HepG2 (cell line): Measurements from ENCODE around the gene NELFCD. TPM values are rescaled to one million over a fixed set of nuclear protein-coding genes. Genes with fewer than 3 reads are reported as not detected.

Experiments used
- MAFF ChIP-seq: IDR thresholded peaks from 2 replicates; pipeline ENCODE4 v1.6.1; 2011; ENCODE audit warnings: low read depth, low read length, improper control_type of control experiment
- NFE2L2 ChIP-seq: fragments of 150-350 bp; IDR thresholded peaks from 2 replicates; pipeline ENCODE4 v1.6.1; 2014; ENCODE audit warnings: low read length
- THAP7 ChIP-seq: sonication (generic); formaldehyde crosslinking; IDR thresholded peaks from 2 replicates; pipeline ENCODE4 v1.8.1; 2023; ENCODE audit warnings: mild to moderate bottlenecking, missing genetic modification reagents
- ZBTB44 ChIP-seq: sonication (generic); formaldehyde crosslinking; IDR thresholded peaks from 2 replicates; pipeline ENCODE4 v1.4.0; 2020; ENCODE audit warnings: missing genetic modification reagents
- ZNF124 ChIP-seq: sonication (generic); formaldehyde crosslinking; IDR thresholded peaks from 2 replicates; pipeline ENCODE4 v1.4.0; 2020; ENCODE audit warnings: missing genetic modification reagents
- ZNF17 ChIP-seq: sonication (generic); formaldehyde crosslinking; IDR thresholded peaks from 2 replicates; pipeline ENCODE4 v1.5.0; 2020; ENCODE audit warnings: mild to moderate bottlenecking, missing genetic modification reagents
- ZNF44 ChIP-seq: sonication (generic); formaldehyde crosslinking; IDR thresholded peaks from 2 replicates; pipeline ENCODE4 v1.5.1; 2020; ENCODE audit warnings: mild to moderate bottlenecking, missing genetic modification reagents
- ZNF720 ChIP-seq: sonication (generic); formaldehyde crosslinking; IDR thresholded peaks from 2 replicates; pipeline ENCODE4 v1.4.0; 2020; ENCODE audit warnings: missing genetic modification reagents
- ZNF790 ChIP-seq: sonication (generic); formaldehyde crosslinking; IDR thresholded peaks from 2 replicates; pipeline ENCODE4 v1.8.0; 2022; ENCODE audit warnings: missing genetic modification reagents, mild to moderate bottlenecking, borderline replicate concordance
- polyA plus RNA-seq, 8 experiments: library from polyadenylated mRNA; depleted of rRNA in 3 of 8; stranded (reverse) in 7 of 8; unstranded in 1 of 8; fragments of >200 nt; fragmentation: Illumina TruSeq in 4 of 8; extraction: Trizol in 4 of 8; gene quantifications; 2 replicates each; pipeline versions ENCODE4 v1.2.1 to v1.2.3, GENCODE V29; 2011 to 2016; ENCODE audit warnings: low read depth in 4 of 8, missing spikeins in 1 of 8, mixed read lengths in 1 of 8; ENCODE audit not compliant: insufficient read depth in 1 of 8
- total RNA-seq, 5 experiments: library from RNA; depleted of rRNA; stranded (reverse); fragments of >200 nt; fragmentation: Illumina TruSeq; extraction: Trizol; gene quantifications; 2 replicates each; pipeline ENCODE4 v1.2.3, GENCODE V29; 2016; ENCODE audit warnings: low read depth in 1 of 5
- TF ChIP-seq, protein P1 (sequence below): sonication (generic); formaldehyde crosslinking; IDR thresholded peaks from 2 replicates; pipeline ENCODE4 v1.4.0; 2020; ENCODE audit warnings: mild to moderate bottlenecking, missing genetic modification reagents
- TF ChIP-seq, protein P2 (sequence below): sonication (generic); formaldehyde crosslinking; IDR thresholded peaks from 2 replicates; pipeline ENCODE4 v1.5.0; 2020; ENCODE audit warnings: missing genetic modification reagents
- TF ChIP-seq, protein P3 (sequence below), 2 experiments: fragments of 450-650 bp in 1 of 2; sonication (generic) in 1 of 2; formaldehyde crosslinking in 1 of 2; IDR thresholded peaks; 2 replicates each; pipeline versions ENCODE4 v1.6.1 to v1.8.0; 2016 to 2022; ENCODE audit warnings: antibody characterized with exemption in 1 of 2, mild to moderate bottlenecking in 1 of 2, missing genetic modification reagents in 1 of 2

The NELFCD gene
- total and polyA plus RNA-seq, 2 of the 13 experiments (the other 11 are each of a cell fraction or from before 2014, with no cell fraction given): 159 to 203 TPM

GRCh38 chr20:58981628-58982364 lies 740 bp downstream of the NELFCD start (continued):
- TF ChIP-seq, protein P1, sequence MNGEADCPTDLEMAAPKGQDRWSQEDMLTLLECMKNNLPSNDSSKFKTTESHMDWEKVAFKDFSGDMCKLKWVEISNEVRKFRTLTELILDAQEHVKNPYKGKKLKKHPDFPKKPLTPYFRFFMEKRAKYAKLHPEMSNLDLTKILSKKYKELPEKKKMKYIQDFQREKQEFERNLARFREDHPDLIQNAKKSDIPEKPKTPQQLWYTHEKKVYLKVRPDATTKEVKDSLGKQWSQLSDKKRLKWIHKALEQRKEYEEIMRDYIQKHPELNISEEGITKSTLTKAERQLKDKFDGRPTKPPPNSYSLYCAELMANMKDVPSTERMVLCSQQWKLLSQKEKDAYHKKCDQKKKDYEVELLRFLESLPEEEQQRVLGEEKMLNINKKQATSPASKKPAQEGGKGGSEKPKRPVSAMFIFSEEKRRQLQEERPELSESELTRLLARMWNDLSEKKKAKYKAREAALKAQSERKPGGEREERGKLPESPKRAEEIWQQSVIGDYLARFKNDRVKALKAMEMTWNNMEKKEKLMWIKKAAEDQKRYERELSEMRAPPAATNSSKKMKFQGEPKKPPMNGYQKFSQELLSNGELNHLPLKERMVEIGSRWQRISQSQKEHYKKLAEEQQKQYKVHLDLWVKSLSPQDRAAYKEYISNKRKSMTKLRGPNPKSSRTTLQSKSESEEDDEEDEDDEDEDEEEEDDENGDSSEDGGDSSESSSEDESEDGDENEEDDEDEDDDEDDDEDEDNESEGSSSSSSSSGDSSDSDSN (CRISPR knock-in tag): peak; percentile 17
- TF ChIP-seq ZNF790 (CRISPR knock-in tag) (no peak), NFE2L2 (no peak), ZNF720 (CRISPR knock-in tag) (no peak), ZNF17 (CRISPR knock-in tag) (no peak), THAP7 (CRISPR knock-in tag) (0 out of 2 replicates have a peak, but pooled peaks have one; percentile 13), ZNF44 (CRISPR knock-in tag) (no peak), ZNF124 (0 out of 2 replicates have a peak, but pooled peaks have one; percentile 49), MAFF (no peak), ZBTB44 (no peak)
- TF ChIP-seq, protein P2, sequence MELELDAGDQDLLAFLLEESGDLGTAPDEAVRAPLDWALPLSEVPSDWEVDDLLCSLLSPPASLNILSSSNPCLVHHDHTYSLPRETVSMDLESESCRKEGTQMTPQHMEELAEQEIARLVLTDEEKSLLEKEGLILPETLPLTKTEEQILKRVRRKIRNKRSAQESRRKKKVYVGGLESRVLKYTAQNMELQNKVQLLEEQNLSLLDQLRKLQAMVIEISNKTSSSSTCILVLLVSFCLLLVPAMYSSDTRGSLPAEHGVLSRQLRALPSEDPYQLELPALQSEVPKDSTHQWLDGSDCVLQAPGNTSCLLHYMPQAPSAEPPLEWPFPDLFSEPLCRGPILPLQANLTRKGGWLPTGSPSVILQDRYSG: no peak
- TF ChIP-seq, protein P3, sequence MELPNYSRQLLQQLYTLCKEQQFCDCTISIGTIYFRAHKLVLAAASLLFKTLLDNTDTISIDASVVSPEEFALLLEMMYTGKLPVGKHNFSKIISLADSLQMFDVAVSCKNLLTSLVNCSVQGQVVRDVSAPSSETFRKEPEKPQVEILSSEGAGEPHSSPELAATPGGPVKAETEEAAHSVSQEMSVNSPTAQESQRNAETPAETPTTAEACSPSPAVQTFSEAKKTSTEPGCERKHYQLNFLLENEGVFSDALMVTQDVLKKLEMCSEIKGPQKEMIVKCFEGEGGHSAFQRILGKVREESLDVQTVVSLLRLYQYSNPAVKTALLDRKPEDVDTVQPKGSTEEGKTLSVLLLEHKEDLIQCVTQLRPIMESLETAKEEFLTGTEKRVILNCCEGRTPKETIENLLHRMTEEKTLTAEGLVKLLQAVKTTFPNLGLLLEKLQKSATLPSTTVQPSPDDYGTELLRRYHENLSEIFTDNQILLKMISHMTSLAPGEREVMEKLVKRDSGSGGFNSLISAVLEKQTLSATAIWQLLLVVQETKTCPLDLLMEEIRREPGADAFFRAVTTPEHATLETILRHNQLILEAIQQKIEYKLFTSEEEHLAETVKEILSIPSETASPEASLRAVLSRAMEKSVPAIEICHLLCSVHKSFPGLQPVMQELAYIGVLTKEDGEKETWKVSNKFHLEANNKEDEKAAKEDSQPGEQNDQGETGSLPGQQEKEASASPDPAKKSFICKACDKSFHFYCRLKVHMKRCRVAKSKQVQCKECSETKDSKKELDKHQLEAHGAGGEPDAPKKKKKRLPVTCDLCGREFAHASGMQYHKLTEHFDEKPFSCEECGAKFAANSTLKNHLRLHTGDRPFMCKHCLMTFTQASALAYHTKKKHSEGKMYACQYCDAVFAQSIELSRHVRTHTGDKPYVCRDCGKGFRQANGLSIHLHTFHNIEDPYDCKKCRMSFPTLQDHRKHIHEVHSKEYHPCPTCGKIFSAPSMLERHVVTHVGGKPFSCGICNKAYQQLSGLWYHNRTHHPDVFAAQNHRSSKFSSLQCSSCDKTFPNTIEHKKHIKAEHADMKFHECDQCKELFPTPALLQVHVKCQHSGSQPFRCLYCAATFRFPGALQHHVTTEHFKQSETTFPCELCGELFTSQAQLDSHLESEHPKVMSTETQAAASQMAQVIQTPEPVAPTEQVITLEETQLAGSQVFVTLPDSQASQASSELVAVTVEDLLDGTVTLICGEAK (IDR thresholded peaks at IDR 0.05): no peak
- TF ChIP-seq, protein P3 (CRISPR knock-in tag; IDR thresholded peaks at IDR 0.05): peak; percentile 33; the same call in 1 of the 2 replicates
